Endodermal cell (in vitro differentiated cells): Measurements from ENCODE around the gene SYT10. TPM values are rescaled to one million over a fixed set of nuclear protein-coding genes. Genes with fewer than 3 reads are reported as not detected.

ENCODE experiments used
- DNase-seq: peaks from one replicate; pipeline ENCODE4 v3.0.0-alpha.2; 2017
- H3K27ac ChIP-seq: 2 replicates; pipeline ENCODE4 v1.5.1; 2013; ENCODE audit warnings: mild to moderate bottlenecking, low read depth, low read length, moderate library complexity
- H3K27me3 ChIP-seq: 2 replicates; pipeline ENCODE4 v1.6.1; 2013; ENCODE audit warnings: mild to moderate bottlenecking, low read length, moderate library complexity; ENCODE audit not compliant: insufficient read depth, control insufficient read depth, poor library complexity, severe bottlenecking
- H3K36me3 ChIP-seq: 2 replicates; pipeline ENCODE4 v1.7.0; 2013; ENCODE audit warnings: mild to moderate bottlenecking, low read length, moderate library complexity; ENCODE audit not compliant: control insufficient read depth, insufficient read depth
- H3K4me1 ChIP-seq: one replicate; pipeline ENCODE4 v1.7.0; 2013; ENCODE audit warnings: low read length; ENCODE audit not compliant: control insufficient read depth, insufficient read depth
- H3K4me3 ChIP-seq: 2 replicates; pipeline ENCODE4 v1.5.1; 2013; ENCODE audit warnings: mild to moderate bottlenecking, low read length, moderate library complexity
- H3K9ac ChIP-seq: 2 replicates; pipeline ENCODE4 v1.6.1; 2013; ENCODE audit warnings: mild to moderate bottlenecking, low read length, moderate library complexity; ENCODE audit not compliant: poor library complexity, severe bottlenecking; ENCODE audit errors: extremely low read depth
- H3K9me3 ChIP-seq: 2 replicates; pipeline ENCODE4 v1.6.1; 2013; ENCODE audit warnings: mild to moderate bottlenecking, low read length, moderate library complexity; ENCODE audit not compliant: control insufficient read depth
- H3K27ac Mint-ChIP-seq: 2 replicates; pipeline ENCODE4 v1.8.0; 2020; ENCODE audit warnings: mixed read lengths
- H3K27me3 Mint-ChIP-seq: 2 replicates; pipeline ENCODE4 v1.8.0; 2021; ENCODE audit warnings: mild to moderate bottlenecking, mixed read lengths; ENCODE audit not compliant: insufficient read depth
- H3K36me3 Mint-ChIP-seq: 2 replicates; pipeline ENCODE4 v1.8.0; 2020; ENCODE audit warnings: low read depth, mixed read lengths
- H3K4me1 Mint-ChIP-seq: 2 replicates; pipeline ENCODE4 v1.8.0; 2020; ENCODE audit warnings: mixed read lengths
- H3K4me3 Mint-ChIP-seq: 2 replicates; pipeline ENCODE4 v1.8.0; 2020; ENCODE audit warnings: mild to moderate bottlenecking, moderate library complexity, mixed read lengths
- H3K9me3 Mint-ChIP-seq: 2 replicates; pipeline ENCODE4 v1.8.0; 2020; ENCODE audit warnings: mild to moderate bottlenecking, mixed read lengths
- CTCF ChIP-seq: fragments of 200-600 bp; sonication (generic); conservative IDR thresholded peaks from 2 replicates; pipeline ENCODE4 v1.5.0; 2021; ENCODE audit warnings: antibody characterized with exemption, mild to moderate bottlenecking
- WGBS, 2 experiments: methylation state at CpG; one replicate each; pipeline versions ENCODE4 v1.1.5 to v1.1.7; 2013; ENCODE audit warnings: missing lambda C conversion rate in 2 of 2, mixed read lengths in 1 of 2; ENCODE audit not compliant: insufficient coverage in 1 of 2, insufficient read length in 1 of 2; 5-methylcytosine and 5-hydroxymethylcytosine counted together
- total RNA-seq, 2 donors: library from RNA; stranded (reverse); fragmentation: NEBNext Ultra II Directional in 1 of 2; extraction: Animal tissue kit (Norgen Biotek cat#: 25700) in 1 of 2; gene quantifications; 2 replicates in 1 of 2; 3 replicates in 1 of 2; pipeline ENCODE4 v1.2.1, GENCODE V29; 2021

Gene SYT10
- total RNA-seq, 2 donors from 2014 or later: 10.2 to 10.6 TPM

GRCh38 chr12:33472299-33472698 is 32.7 kb upstream of the SYT10 start:
- Mint-ChIP-seq H3K36me3 (no peaks in the 10 kb centered on the region), H3K27ac (no peak overlapping the region), H3K4me3 (no peak overlapping the region), H3K4me1 (no peaks in the 10 kb centered on the region), H3K27me3 (no peaks in the 10 kb centered on the region), H3K9me3 (peaks cover 8% of the 10 kb centered on the region)
- no peak for DNase-seq
- H3K4me3 ChIP-seq: no peak overlapping the region
- TF ChIP-seq CTCF: no peak
- H3K27me3 ChIP-seq: no peaks in the 10 kb centered on the region
- no peaks in the 10 kb centered on the region for H3K36me3 ChIP-seq
- no peak overlapping the region for H3K9ac ChIP-seq
- no peak overlapping the region for H3K27ac ChIP-seq
- H3K9me3 ChIP-seq: no peaks in the 10 kb centered on the region
- H3K4me1 ChIP-seq: no peaks in the 10 kb centered on the region
- 93% methylated on average over 1 of the region's 1 CpG; no CpG with 5 or more reads in 1 of the 2 experiments for WGBS, 2 experiments

GRCh38 chr12:33455096-33455495 is 15.5 kb upstream of the SYT10 start:
- Mint-ChIP-seq H3K36me3 (no peaks in the 10 kb centered on the region), H3K9me3 (peaks cover 6% of the 10 kb centered on the region), H3K4me1 (peaks cover 8% of the 10 kb centered on the region), H3K4me3 (no peak overlapping the region), H3K27me3 (no peaks in the 10 kb centered on the region), H3K27ac (no peak overlapping the region)
- no peaks in the 10 kb centered on the region for H3K36me3 ChIP-seq
- 98 to 100% methylated on average over 1 of the region's 1 CpG for WGBS, 2 experiments
- H3K9ac ChIP-seq: no peak overlapping the region
- DNase-seq: no peak
- no peak overlapping the region for H3K4me3 ChIP-seq
- H3K27me3 ChIP-seq: no peaks in the 10 kb centered on the region
- H3K27ac ChIP-seq: no peak overlapping the region
- H3K9me3 ChIP-seq: peaks cover 5% of the 10 kb centered on the region
- no peaks in the 10 kb centered on the region for H3K4me1 ChIP-seq
- TF ChIP-seq CTCF: no peak

DNA sequence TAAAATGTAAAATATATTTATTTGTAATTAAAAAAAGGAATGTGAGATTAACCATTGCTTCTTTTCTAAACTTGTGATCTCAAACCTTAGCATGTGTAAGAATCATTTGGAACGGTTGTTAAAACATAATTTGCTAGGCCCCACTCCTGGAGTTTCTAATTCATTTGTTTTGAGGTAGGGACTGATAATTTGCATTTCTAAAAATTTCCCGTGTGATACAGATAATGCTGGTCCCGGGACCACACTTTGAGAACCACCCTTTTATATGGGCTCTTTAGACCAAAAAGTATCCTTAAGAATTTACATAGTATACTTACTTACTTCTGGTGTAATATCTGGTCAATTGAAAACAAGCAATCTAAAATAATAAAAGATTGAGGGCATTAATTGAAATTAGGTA is 10.9 kb upstream of the SYT10 start:
- no peaks in the 10 kb centered on the region for H3K27me3 ChIP-seq
- H3K36me3 Mint-ChIP-seq: no peaks in the 10 kb centered on the region
- H3K9ac ChIP-seq: no peak overlapping the region
- TF ChIP-seq CTCF: no peak
- H3K4me3 Mint-ChIP-seq: no peak overlapping the region
- H3K27ac Mint-ChIP-seq: no peak overlapping the region
- H3K9me3 Mint-ChIP-seq: peaks cover 2% of the 10 kb centered on the region
- no peaks in the 10 kb centered on the region for H3K4me1 ChIP-seq
- no peaks in the 10 kb centered on the region for H3K9me3 ChIP-seq
- H3K27ac ChIP-seq: no peak overlapping the region
- H3K27me3 Mint-ChIP-seq: no peaks in the 10 kb centered on the region
- no peaks in the 10 kb centered on the region for H3K36me3 ChIP-seq
- peaks cover 13% of the 10 kb centered on the region for H3K4me1 Mint-ChIP-seq
- no peak for DNase-seq
- WGBS, 2 experiments: 98 to 100% methylated on average over 1 to 3 of the region's 3 CpGs
- no peak overlapping the region for H3K4me3 ChIP-seq
